Tibial nerve (tissue), 4 donors: ENCODE results near the gene LAT. TPM values are rescaled to one million over a fixed set of nuclear protein-coding genes. Genes with fewer than 3 reads are reported as not detected.

Experiments
- DNase-seq, 2 donors: peaks; one replicate each; pipeline ENCODE4 v3.0.0-alpha.2; 2019; ENCODE audit warnings: low spot score in 2 of 2
- H3K27ac ChIP-seq, 4 donors: fragments of 200-600 bp; sonication (generic) in 3 of 4; one replicate each; pipeline ENCODE4 v1.5.1; 2017 to 2019; ENCODE audit warnings: mild to moderate bottlenecking in 1 of 4
- H3K27me3 ChIP-seq, 2 donors: fragments of 200-600 bp; sonication (generic) in 1 of 2; one replicate each; pipeline versions ENCODE4 v1.5.1 to v1.6.0; 2017 to 2019
- H3K36me3 ChIP-seq, 3 donors: fragments of 200-600 bp; sonication (generic); one replicate each; pipeline ENCODE4 v1.5.1; 2018 to 2019
- H3K4me1 ChIP-seq, 4 donors: fragments of 200-600 bp; sonication (generic) in 3 of 4; one replicate each; pipeline ENCODE4 v1.5.1; 2017 to 2019
- H3K4me3 ChIP-seq, 4 donors: fragments of 200-600 bp; sonication (generic) in 3 of 4; one replicate each; pipeline ENCODE4 v1.5.1; 2017 to 2019; ENCODE audit warnings: mild to moderate bottlenecking in 1 of 4, moderate library complexity in 1 of 4
- H3K9me3 ChIP-seq, 4 donors: fragments of 200-600 bp; sonication (generic) in 3 of 4; one replicate each; pipeline ENCODE4 v1.5.1; 2017 to 2019
- EP300 ChIP-seq, 2 donors: sonication (generic); formaldehyde crosslinking; IDR thresholded peaks; one replicate each; pipeline ENCODE4 v1.6.1; 2017; ENCODE audit warnings: antibody characterized with exemption in 2 of 2, mild to moderate bottlenecking in 1 of 2
- POLR2A ChIP-seq, 2 donors: fragments of 450-650 bp; IDR thresholded peaks; one replicate each; pipeline ENCODE4 v1.6.1; 2017; ENCODE audit warnings: antibody characterized with exemption in 2 of 2, mild to moderate bottlenecking in 2 of 2, moderate library complexity in 2 of 2
- WGBS, 2 donors: methylation state at CpG; one replicate each; pipeline ENCODE4 v1.1.5; 2018; 5-methylcytosine and 5-hydroxymethylcytosine counted together
- total RNA-seq, 4 donors: library from RNA; depleted of rRNA; stranded (reverse); fragments of >200 nt; gene quantifications; one replicate each; pipeline ENCODE4 v1.1.0, GENCODE V29; 2016
- TF ChIP-seq, protein P1 (sequence below), 5 experiments: fragments of 200-600 bp in 3 of 5; fragments of 450-650 bp in 2 of 5; sonication (generic) in 3 of 5; IDR thresholded peaks; one replicate each; pipeline ENCODE4 v1.5.1; 2016 to 2019; ENCODE audit warnings: antibody characterized with exemption in 5 of 5, mild to moderate bottlenecking in 3 of 5, moderate library complexity in 2 of 5

Gene LAT
- total RNA-seq, 4 donors from 2014 or later, result 9.4 to 15.3 (median 12.4) TPM

DNA sequence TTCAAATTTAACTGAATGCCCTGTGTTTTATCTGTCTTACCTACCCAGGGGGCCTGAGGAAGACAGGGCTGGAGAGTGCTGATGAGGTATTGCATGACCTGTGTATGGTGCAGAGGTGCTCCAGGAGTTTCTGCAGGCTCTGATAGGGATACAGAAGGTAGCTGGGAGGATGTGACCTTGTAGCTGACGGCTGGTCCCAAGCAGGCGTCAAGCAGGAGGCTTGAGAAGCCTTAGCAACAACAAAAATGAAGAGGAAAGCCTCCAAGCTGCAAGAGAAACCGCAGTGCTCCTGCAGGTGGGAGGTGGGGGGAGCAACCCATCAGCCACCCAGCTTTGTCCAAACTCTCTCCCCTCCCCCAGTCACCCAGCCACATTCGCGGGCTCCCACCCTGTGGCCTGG, 40.4 kb downstream of the LAT start:
- no peaks in the 10 kb centered on the region for H3K36me3 ChIP-seq
- no peaks in the 10 kb centered on the region for H3K9me3 ChIP-seq
- H3K4me3 ChIP-seq, result no peak overlapping the region
- TF ChIP-seq POLR2A (IDR thresholded peaks at IDR 0.05) (no peak), EP300 (IDR thresholded peaks at IDR 0.05) (no peak)
- TF ChIP-seq, protein P1, sequence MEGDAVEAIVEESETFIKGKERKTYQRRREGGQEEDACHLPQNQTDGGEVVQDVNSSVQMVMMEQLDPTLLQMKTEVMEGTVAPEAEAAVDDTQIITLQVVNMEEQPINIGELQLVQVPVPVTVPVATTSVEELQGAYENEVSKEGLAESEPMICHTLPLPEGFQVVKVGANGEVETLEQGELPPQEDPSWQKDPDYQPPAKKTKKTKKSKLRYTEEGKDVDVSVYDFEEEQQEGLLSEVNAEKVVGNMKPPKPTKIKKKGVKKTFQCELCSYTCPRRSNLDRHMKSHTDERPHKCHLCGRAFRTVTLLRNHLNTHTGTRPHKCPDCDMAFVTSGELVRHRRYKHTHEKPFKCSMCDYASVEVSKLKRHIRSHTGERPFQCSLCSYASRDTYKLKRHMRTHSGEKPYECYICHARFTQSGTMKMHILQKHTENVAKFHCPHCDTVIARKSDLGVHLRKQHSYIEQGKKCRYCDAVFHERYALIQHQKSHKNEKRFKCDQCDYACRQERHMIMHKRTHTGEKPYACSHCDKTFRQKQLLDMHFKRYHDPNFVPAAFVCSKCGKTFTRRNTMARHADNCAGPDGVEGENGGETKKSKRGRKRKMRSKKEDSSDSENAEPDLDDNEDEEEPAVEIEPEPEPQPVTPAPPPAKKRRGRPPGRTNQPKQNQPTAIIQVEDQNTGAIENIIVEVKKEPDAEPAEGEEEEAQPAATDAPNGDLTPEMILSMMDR (IDR thresholded peaks at IDR 0.05), result no peak
- 54 to 55% methylated on average over 5 of the region's 5 CpGs for WGBS, 2 donors
- peaks cover 0 to 22% of the 10 kb centered on the region in 2 donors for H3K27me3 ChIP-seq
- no peak for DNase-seq
- H3K4me1 ChIP-seq, result peaks cover 0 to 3% (median 0%) of the 10 kb centered on the region in 4 donors
- no peak overlapping the region for H3K27ac ChIP-seq

DNA sequence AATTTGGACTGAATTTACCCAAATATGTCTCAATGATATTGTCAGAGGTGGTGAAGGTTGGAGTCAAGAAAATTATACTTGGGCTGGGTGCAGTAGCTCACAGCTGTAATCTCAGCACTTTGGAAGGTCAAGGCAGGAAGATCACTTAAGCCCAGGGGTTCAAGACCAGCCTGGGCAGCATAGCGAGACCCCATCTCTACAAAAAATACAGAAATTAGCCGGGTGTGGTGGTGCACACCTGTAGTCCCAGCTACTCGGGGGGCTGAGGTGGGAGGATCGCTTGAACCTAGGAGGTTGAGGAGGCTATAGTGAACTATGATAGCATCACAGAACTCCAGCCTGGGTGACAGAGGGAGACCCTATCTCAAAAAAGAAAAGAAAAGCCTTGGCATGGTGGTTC, 40.9 kb downstream of the LAT start:
- 92% methylated on average over 4 of the region's 4 CpGs for WGBS, 2 donors
- H3K27ac ChIP-seq, result no peak overlapping the region

DNA sequence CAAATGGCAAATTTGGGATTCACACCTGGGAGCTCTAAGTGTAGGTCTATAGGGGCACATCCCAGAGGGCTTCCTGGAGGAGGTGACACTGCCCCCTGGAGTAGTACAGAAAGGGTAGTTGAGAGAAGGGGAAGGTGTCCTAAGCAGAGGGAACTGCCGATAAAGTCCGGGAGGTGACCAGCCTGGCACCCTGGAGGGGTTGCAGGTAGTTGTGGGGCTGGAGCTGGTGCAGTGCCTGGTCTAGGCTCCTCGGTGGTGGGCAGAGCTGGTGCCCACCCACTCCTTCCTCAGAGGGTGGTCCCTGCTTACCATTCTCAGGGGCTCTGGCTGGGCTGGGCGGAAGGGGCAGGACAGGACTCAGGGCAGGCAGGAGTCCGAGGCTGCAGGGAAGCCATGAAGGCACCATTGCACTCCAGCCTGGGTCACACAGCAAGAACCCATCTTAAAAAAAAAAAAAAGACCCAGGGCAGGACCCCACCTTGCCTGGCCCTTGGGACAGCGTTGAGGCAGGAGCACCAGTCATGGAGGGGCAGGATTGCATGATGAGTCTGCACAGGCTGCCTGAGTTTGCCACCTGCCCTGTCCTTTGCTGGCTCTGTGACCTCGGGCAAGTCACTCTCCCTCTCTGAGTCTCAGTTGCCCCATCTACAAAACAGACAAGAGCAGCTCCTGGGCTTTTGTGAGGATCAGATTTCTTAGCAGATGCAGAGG, 43.8 kb downstream of the LAT start:
- 69 to 79% methylated on average over 7 of the region's 7 CpGs for WGBS, 2 donors
- TF ChIP-seq, protein P1 (IDR thresholded peaks at IDR 0.05), result no peak
- TF ChIP-seq POLR2A (IDR thresholded peaks at IDR 0.05), result no peak
- no peak for TF ChIP-seq EP300 (IDR thresholded peaks at IDR 0.05)

More for the DNA sequence above, 40.9 kb downstream of the LAT start:
- no peaks in the 10 kb centered on the region for H3K9me3 ChIP-seq
- peaks cover 0 to 22% of the 10 kb centered on the region in 2 donors for H3K27me3 ChIP-seq
- H3K36me3 ChIP-seq, result no peaks in the 10 kb centered on the region
- no peak for TF ChIP-seq POLR2A (IDR thresholded peaks at IDR 0.05)
- no peak overlapping the region for H3K4me3 ChIP-seq
- DNase-seq, result no peak
- H3K4me1 ChIP-seq, result peaks cover 0 to 3% (median 0%) of the 10 kb centered on the region in 4 donors

DNA sequence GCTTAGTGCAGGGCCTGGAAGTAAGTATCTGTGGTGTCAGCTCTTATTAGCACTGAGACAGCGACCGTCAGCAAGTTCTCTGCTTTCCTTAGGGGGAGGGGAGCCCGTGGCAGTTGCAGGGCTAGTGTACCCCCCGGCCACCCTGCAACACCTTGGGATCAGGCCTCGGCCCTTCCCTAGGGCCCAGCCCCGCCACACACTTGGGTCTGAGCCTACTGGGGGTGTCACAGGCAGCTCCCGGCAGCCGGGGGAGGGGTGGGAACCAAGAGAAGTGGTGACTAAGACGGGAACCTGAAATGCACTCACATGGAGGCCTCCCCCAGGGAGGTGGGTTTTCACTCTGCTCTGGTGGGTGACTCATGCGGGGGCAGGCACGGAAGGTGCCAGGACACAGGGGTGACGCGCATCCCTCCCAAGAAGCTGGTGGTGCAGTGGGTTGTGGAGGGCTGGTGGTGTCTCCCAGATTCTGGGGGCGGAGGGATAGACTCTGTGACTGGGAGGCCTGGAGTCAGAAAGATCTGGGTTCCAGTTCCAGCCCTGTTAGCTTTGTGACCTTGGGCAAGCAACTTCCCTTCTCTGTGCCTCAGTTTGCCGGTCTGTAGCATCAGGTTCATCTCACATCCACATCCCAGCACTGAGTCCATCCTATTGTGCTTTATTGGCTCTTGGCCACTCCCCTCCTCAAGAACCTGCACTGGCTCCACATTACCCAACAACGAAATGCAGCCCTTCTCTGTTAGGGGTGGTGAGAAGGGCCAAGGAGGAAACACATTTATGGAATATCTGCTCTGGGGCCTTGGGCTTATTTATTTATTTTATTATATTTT, 44.5 kb downstream of the LAT start:
- no peaks in the 10 kb centered on the region for H3K36me3 ChIP-seq
- H3K9me3 ChIP-seq, result no peaks in the 10 kb centered on the region
- H3K27ac ChIP-seq, result no peak overlapping the region
- no peak for TF ChIP-seq POLR2A (IDR thresholded peaks at IDR 0.05)
- TF ChIP-seq, protein P1 (IDR thresholded peaks at IDR 0.05), result no peak
- no peak for TF ChIP-seq EP300 (IDR thresholded peaks at IDR 0.05)
- H3K4me1 ChIP-seq, result peaks cover 0 to 3% (median 0%) of the 10 kb centered on the region in 4 donors
- WGBS, 2 donors, result 48 to 51% methylated on average over 15 to 16 of the region's 16 CpGs
- peaks cover 0 to 13% of the 10 kb centered on the region in 2 donors for H3K27me3 ChIP-seq
- no peak for DNase-seq
- H3K4me3 ChIP-seq, result no peak overlapping the region

More for the DNA sequence above, 43.8 kb downstream of the LAT start:
- Histone ChIP-seq H3K9me3 (no peaks in the 10 kb centered on the region), H3K4me3 (no peak overlapping the region), H3K27me3 (peaks cover 0 to 21% of the 10 kb centered on the region in 2 donors), H3K27ac (no peak overlapping the region), H3K36me3 (no peaks in the 10 kb centered on the region), H3K4me1 (peaks cover 0 to 3% (median 0%) of the 10 kb centered on the region in 4 donors)
- DNase-seq, result no peak

DNA sequence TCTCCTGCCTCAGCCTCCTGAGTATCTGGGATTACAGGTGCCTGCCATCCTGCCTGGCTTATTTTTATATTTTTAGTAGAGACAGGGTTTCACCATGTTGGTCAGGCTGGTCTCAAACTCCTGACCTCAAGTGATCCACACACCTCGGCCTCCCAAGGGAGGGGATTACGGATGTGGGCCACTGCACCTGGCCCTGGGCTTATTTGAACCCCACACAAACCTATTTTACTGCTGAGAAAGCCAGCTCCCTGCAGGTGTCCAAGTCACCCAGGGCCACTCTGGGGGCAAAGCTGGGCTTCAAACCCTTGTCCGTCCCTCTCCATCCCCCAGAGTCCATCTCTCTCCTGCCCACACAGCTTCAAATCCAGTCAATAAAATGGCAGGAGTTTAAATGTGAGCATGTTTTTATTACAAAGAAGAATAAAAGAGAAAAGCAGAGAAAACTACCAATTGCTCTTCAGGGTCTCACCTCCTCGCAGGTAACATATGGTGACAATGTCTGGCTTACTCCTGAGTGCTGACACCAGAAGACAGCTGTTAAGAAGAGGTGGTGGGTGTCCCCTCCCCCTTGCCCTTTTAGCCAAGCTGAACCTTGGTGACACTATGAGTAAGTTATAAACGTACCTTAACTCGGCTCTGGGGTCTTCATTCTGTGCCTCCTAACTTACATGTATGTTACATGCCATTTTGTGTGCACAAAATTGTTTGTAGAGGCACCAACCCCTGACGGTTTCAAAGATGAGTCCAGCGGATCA, 45.4 kb downstream of the LAT start:
- TF ChIP-seq EP300 (IDR thresholded peaks at IDR 0.05), result no peak
- Histone ChIP-seq H3K27me3 (peaks cover 0 to 5% of the 10 kb centered on the region in 2 donors), H3K9me3 (no peaks in the 10 kb centered on the region), H3K4me3 (no peak overlapping the region), H3K36me3 (no peaks in the 10 kb centered on the region), H3K27ac (no peak overlapping the region), H3K4me1 (peaks cover 0 to 3% (median 0%) of the 10 kb centered on the region in 4 donors)
- no peak for DNase-seq
- WGBS, 2 donors, result 73 to 79% methylated on average over 8 of the region's 8 CpGs

Other genes starting within 250 kb of the LAT start
- 10 to 100 TPM in 2 of 4 donors, 1 to 10 TPM in 2; 8.4 to 15.9 (median 10.9) TPM for gene NPIPB9, start 233.3 kb upstream of the LAT start, total RNA-seq
- 100 to 1,000 TPM in 1 of 4 donors, 10 to 100 TPM in 3; 57.6 to 121 (median 87.7) TPM for gene ATXN2L, start 162.1 kb upstream of the LAT start, total RNA-seq
- gene TUFM, start 138.7 kb upstream of the LAT start, total RNA-seq, result 100 to 1,000 TPM in 3 of 4 donors, 10 to 100 TPM in 1; 88.1 to 136 (median 116) TPM
- gene SH2B1, start 121.2 kb upstream of the LAT start, total RNA-seq, result 10 to 100 TPM; 33.7 to 44.8 (median 43.0) TPM
- gene ATP2A1, start 106.6 kb upstream of the LAT start, total RNA-seq, result under 1 TPM; 0.20 to 0.90 (median 0.21) TPM
- gene RABEP2, start 59.8 kb upstream of the LAT start, total RNA-seq, result 10 to 100 TPM; 30.3 to 57.0 (median 32.4) TPM
- gene CD19, start 53.1 kb upstream of the LAT start, total RNA-seq, result 1 to 10 TPM in 1 of 4 donors, under 1 TPM in 1, not detected in 2; 0.59 to 1.3 TPM
- gene NFATC2IP, start 34.1 kb upstream of the LAT start, total RNA-seq, result 10 to 100 TPM; 32.1 to 34.5 (median 34.0) TPM
- 10 to 100 TPM in 3 of 4 donors, 1 to 10 TPM in 1; 9.8 to 38.4 (median 25.6) TPM for gene SPNS1, start 10.3 kb upstream of the LAT start, total RNA-seq